ENCODE results near the gene MC1R. TPM values are rescaled to one million over a fixed set of nuclear protein-coding genes. Genes with fewer than 3 reads are reported as not detected.

MC1R gene
- total and polyA plus RNA-seq, 10 of the 15 experiments (the other 5 are each of a cell fraction or from before 2014, with no cell fraction given) = 0.06 to 2.3 (median 0.45) TPM

GRCh38 chr16:89952049-89952448 is 33.4 kb downstream of the MC1R start:
- Histone ChIP-seq H3K36me3 (ENCODE audit: control insufficient read depth in 2 of 2, insufficient read depth in 2 of 2, low read length in 1 of 2) (no peaks in the 10 kb centered on the region), H3K4me2 (ENCODE audit: control insufficient read depth, insufficient read depth) (no peak overlapping the region), H3K27ac (ENCODE audit: control insufficient read depth, insufficient read depth) (no peak overlapping the region), H3K9ac (ENCODE audit: control insufficient read depth, insufficient read depth, low read length) (no peak overlapping the region), H3K27me3 (replicated peaks in 1 of 2; ENCODE audit: control insufficient read depth in 2 of 2, insufficient read depth in 2 of 2, low read length in 1 of 2) (no peaks in the 10 kb centered on the region), H2AFZ (ENCODE audit: control insufficient read depth, low read depth, low read length) (no peak overlapping the region), H3K79me2 (ENCODE audit: control insufficient read depth, insufficient read depth, low read length) (no peaks in the 10 kb centered on the region), H3K9me3 (replicated peaks; ENCODE audit: control insufficient read depth, insufficient read depth, low read length) (no peaks in the 10 kb centered on the region), H4K20me1 (ENCODE audit: control insufficient read depth, insufficient read depth) (no peaks in the 10 kb centered on the region), H3K4me3 (no peak overlapping the region), H3K4me1 (ENCODE audit: control insufficient read depth, insufficient read depth, low read length) (peaks cover 59% of the 10 kb centered on the region)
- in situ Hi-C loops (cut with MboI) = no loop called here
- BruUV-seq (replicated peaks) = no TSS peak
- TF ChIP-seq PAX8 (IDR thresholded peaks at IDR 0.05) = no peak
- TF ChIP-seq, protein P1, sequence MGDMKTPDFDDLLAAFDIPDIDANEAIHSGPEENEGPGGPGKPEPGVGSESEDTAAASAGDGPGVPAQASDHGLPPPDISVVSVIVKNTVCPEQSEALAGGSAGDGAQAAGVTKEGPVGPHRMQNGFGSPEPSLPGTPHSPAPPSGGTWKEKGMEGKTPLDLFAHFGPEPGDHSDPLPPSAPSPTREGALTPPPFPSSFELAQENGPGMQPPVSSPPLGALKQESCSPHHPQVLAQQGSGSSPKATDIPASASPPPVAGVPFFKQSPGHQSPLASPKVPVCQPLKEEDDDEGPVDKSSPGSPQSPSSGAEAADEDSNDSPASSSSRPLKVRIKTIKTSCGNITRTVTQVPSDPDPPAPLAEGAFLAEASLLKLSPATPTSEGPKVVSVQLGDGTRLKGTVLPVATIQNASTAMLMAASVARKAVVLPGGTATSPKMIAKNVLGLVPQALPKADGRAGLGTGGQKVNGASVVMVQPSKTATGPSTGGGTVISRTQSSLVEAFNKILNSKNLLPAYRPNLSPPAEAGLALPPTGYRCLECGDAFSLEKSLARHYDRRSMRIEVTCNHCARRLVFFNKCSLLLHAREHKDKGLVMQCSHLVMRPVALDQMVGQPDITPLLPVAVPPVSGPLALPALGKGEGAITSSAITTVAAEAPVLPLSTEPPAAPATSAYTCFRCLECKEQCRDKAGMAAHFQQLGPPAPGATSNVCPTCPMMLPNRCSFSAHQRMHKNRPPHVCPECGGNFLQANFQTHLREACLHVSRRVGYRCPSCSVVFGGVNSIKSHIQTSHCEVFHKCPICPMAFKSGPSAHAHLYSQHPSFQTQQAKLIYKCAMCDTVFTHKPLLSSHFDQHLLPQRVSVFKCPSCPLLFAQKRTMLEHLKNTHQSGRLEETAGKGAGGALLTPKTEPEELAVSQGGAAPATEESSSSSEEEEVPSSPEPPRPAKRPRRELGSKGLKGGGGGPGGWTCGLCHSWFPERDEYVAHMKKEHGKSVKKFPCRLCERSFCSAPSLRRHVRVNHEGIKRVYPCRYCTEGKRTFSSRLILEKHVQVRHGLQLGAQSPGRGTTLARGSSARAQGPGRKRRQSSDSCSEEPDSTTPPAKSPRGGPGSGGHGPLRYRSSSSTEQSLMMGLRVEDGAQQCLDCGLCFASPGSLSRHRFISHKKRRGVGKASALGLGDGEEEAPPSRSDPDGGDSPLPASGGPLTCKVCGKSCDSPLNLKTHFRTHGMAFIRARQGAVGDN (IDR thresholded peaks at IDR 0.05) = no peak
- no peak for TF ChIP-seq MEF2A (IDR thresholded peaks at IDR 0.05; ENCODE audit: insufficient read depth, low read depth, low read length)
- no peak for TF ChIP-seq TCF12 (IDR thresholded peaks at IDR 0.05; ENCODE audit: low read depth, low read length)
- TF ChIP-seq PAX5 (IDR thresholded peaks at IDR 0.05; ENCODE audit: borderline replicate concordance, low read depth, low read length) = no peak
- TF ChIP-seq TCF3 (IDR thresholded peaks at IDR 0.05; ENCODE audit: borderline replicate concordance, insufficient read depth, low read depth, low read length) = no peak
- TF ChIP-seq, protein P2, sequence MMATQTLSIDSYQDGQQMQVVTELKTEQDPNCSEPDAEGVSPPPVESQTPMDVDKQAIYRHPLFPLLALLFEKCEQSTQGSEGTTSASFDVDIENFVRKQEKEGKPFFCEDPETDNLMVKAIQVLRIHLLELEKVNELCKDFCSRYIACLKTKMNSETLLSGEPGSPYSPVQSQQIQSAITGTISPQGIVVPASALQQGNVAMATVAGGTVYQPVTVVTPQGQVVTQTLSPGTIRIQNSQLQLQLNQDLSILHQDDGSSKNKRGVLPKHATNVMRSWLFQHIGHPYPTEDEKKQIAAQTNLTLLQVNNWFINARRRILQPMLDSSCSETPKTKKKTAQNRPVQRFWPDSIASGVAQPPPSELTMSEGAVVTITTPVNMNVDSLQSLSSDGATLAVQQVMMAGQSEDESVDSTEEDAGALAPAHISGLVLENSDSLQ (IDR thresholded peaks at IDR 0.05) = no peak
- TF ChIP-seq, protein P3, sequence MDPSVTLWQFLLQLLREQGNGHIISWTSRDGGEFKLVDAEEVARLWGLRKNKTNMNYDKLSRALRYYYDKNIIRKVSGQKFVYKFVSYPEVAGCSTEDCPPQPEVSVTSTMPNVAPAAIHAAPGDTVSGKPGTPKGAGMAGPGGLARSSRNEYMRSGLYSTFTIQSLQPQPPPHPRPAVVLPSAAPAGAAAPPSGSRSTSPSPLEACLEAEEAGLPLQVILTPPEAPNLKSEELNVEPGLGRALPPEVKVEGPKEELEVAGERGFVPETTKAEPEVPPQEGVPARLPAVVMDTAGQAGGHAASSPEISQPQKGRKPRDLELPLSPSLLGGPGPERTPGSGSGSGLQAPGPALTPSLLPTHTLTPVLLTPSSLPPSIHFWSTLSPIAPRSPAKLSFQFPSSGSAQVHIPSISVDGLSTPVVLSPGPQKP (IDR thresholded peaks at IDR 0.05; ENCODE audit: low read depth, low read length) = no peak
- TF ChIP-seq LARP7 (IDR thresholded peaks at IDR 0.05) = no peak
- no peak for TF ChIP-seq KLF5 (IDR thresholded peaks at IDR 0.05; ENCODE audit: partially characterized antibody)
- no peak for TF ChIP-seq ZBED1 (IDR thresholded peaks at IDR 0.05; ENCODE audit: borderline replicate concordance)
- TF ChIP-seq RAD51 (IDR thresholded peaks at IDR 0.05) = no peak
- TF ChIP-seq PBX3 (IDR thresholded peaks at IDR 0.05; ENCODE audit: insufficient replicate concordance, low read depth, low read length) = no peak
- no peak for ATAC-seq
- FAIRE-seq = no peak
- ChIA-PET RAD21 (ENCODE audit: unreplicated experiment) (interaction anchor here (1.3 to 1.7 kb wide), 2 partner anchors 21 to 92 kb away, joined by 3 to 4 read pairs; no protein-coding TSS in a partner anchor), POLR2A (no interaction called here), SMC1A (ENCODE audit: uncharacterized antibody, unreplicated experiment) (no interaction called here), CTCF (interaction anchor here (1.9 kb wide), 1 partner anchor 68 kb away, joined by 5 read pairs; no protein-coding TSS in a partner anchor)
- 96% methylated on average over 12 of the region's 12 CpGs for WGBS (ENCODE audit: insufficient coverage, insufficient replicate concordance, low lambda C conversion rate, missing lambda C conversion rate)
- no peak for DNase-seq (ENCODE audit: low read depth, low spot score)
- intact Hi-C loops (cut with micrococcal nuclease; ENCODE audit: unreplicated experiment) = no loop called here
